ENCODE results near the gene CDCA8.
"Not testable (repeated sequence)": the region's sequence is repeated elsewhere in the genome, so short reads cannot be mapped to it uniquely, and the experiment has no call there.

- TF ChIP-seq, protein P1, sequence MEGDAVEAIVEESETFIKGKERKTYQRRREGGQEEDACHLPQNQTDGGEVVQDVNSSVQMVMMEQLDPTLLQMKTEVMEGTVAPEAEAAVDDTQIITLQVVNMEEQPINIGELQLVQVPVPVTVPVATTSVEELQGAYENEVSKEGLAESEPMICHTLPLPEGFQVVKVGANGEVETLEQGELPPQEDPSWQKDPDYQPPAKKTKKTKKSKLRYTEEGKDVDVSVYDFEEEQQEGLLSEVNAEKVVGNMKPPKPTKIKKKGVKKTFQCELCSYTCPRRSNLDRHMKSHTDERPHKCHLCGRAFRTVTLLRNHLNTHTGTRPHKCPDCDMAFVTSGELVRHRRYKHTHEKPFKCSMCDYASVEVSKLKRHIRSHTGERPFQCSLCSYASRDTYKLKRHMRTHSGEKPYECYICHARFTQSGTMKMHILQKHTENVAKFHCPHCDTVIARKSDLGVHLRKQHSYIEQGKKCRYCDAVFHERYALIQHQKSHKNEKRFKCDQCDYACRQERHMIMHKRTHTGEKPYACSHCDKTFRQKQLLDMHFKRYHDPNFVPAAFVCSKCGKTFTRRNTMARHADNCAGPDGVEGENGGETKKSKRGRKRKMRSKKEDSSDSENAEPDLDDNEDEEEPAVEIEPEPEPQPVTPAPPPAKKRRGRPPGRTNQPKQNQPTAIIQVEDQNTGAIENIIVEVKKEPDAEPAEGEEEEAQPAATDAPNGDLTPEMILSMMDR (IDR thresholded peaks at IDR 0.05) = not testable (repeated sequence)
- not testable (repeated sequence) for TF ChIP-seq POLR2A, EP300 (IDR thresholded peaks at IDR 0.05)
These were observed 8.1 kb upstream of the CDCA8 start for GRCh38 chr1:37684182-37684581.
